Fibroblast of lung (primary cell): ENCODE measurements around the gene YWHAG.

ENCODE experiments used
- CTCF ChIP-seq, 2 donors: IDR thresholded peaks in 1 of 2; conservative IDR thresholded peaks in 1 of 2; 1 replicate in 1 of 2; 2 replicates in 1 of 2; pipeline ENCODE4 v1.5.1; 2011 to 2012; ENCODE audit warnings: low read length in 2 of 2, control low read depth in 1 of 2, inconsistent platforms in 1 of 2, low read depth in 1 of 2, mild to moderate bottlenecking in 1 of 2
- EZH2 ChIP-seq: IDR thresholded peaks from 2 replicates; pipeline ENCODE4 v1.5.1; 2012; ENCODE audit warnings: low read length, control low read depth, mild to moderate bottlenecking; ENCODE audit errors: missing control alignments

GRCh38 chr7:76386691-76387260, 28.0 kb upstream of the YWHAG start:
- TF ChIP-seq CTCF (conservative IDR thresholded peaks at IDR 0.05 in 1 of 2, IDR thresholded peaks at IDR 0.05 in 1 of 2; ENCODE audit: low read depth in 1 of 2, low read length in 2 of 2) (no peak), EZH2 (no peak)
